MM.1S (cell line): Measurements from ENCODE around the gene DCUN1D3.

Source experiments
- EZH2phosphoT487 ChIP-seq: fragments of 300-600 bp; sonication (generic); IDR thresholded peaks from 2 replicates; pipeline ENCODE4 v1.6.1; 2018; ENCODE audit warnings: antibody characterized with exemption, low read length
- TF ChIP-seq, protein P1 (sequence below): fragments of 300-600 bp; sonication (generic); IDR thresholded peaks from 2 replicates; pipeline ENCODE4 v1.5.1; 2016; ENCODE audit warnings: antibody characterized with exemption, low read length, mixed read lengths

GRCh38 chr16:20911361-20911760 is 11.2 kb upstream of the DCUN1D3 start:
- TF ChIP-seq, protein P1, sequence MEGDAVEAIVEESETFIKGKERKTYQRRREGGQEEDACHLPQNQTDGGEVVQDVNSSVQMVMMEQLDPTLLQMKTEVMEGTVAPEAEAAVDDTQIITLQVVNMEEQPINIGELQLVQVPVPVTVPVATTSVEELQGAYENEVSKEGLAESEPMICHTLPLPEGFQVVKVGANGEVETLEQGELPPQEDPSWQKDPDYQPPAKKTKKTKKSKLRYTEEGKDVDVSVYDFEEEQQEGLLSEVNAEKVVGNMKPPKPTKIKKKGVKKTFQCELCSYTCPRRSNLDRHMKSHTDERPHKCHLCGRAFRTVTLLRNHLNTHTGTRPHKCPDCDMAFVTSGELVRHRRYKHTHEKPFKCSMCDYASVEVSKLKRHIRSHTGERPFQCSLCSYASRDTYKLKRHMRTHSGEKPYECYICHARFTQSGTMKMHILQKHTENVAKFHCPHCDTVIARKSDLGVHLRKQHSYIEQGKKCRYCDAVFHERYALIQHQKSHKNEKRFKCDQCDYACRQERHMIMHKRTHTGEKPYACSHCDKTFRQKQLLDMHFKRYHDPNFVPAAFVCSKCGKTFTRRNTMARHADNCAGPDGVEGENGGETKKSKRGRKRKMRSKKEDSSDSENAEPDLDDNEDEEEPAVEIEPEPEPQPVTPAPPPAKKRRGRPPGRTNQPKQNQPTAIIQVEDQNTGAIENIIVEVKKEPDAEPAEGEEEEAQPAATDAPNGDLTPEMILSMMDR = no peak
- no peak for TF ChIP-seq EZH2phosphoT487
